NCI-H128 (cell line): ENCODE measurements around the gene ACADVL.
A peak's percentile ranks its signal among the peaks of the same experiment; 100 is the strongest.

ENCODE experiments used
- DNase-seq: peaks from one replicate; lab custom pipeline; 2025; ENCODE audit not compliant: unreplicated experiment; lab: John Stamatoyannopoulos, UW

The ACADVL gene

GRCh38 chr17:7250695-7251627, 31.2 kb downstream of the ACADVL start:
- no peak for DNase-seq

- peak; percentile 92 for DNase-seq
Observed at GRCh38 chr17:7251661-7252175, 32.0 kb downstream of the ACADVL start, which contains the start of gene CTDNEP1. Gene CTDNEP1 (minus strand): TSS chr17:7251734. CDS start chr17:7251296, 438 bp downstream.

- DNase-seq = peak; percentile 87
Observed at GRCh38 chr17:7252176-7253043, 32.7 kb downstream of the ACADVL start, which contains the start of gene ELP5. Gene ELP5 (plus strand): TSS chr17:7252215. CDS start chr17:7252551, 336 bp downstream.

- DNase-seq = no peak
Observed at GRCh38 chr17:7253082-7253481, 33.3 kb downstream of the ACADVL start.

GRCh38 chr17:7254511-7254910, 34.8 kb downstream of the ACADVL start:
- no peak for DNase-seq

GRCh38 chr17:7256766-7257456, 37.2 kb downstream of the ACADVL start:
- no peak for DNase-seq

GRCh38 chr17:7258731-7259554, 39.2 kb downstream of the ACADVL start:
- no peak for DNase-seq

- DNase-seq = no peak
Observed at GRCh38 chr17:7259555-7259889, 39.8 kb downstream of the ACADVL start.

GRCh38 chr17:7260151-7260550, 40.4 kb downstream of the ACADVL start:
- DNase-seq = no peak

GRCh38 chr17:7260651-7261378, 41.1 kb downstream of the ACADVL start:
- DNase-seq = no peak

GRCh38 chr17:7261379-7262191, 41.8 kb downstream of the ACADVL start:
- no peak for DNase-seq

GRCh38 chr17:7262192-7262934, 42.6 kb downstream of the ACADVL start, which contains the start of gene CLDN7:
Gene CLDN7 (minus strand): TSS chr17:7262478. CDS start chr17:7262043, 435 bp downstream.
- DNase-seq = peak; percentile 56

- no peak for DNase-seq
Observed at GRCh38 chr17:7262935-7263800, 43.4 kb downstream of the ACADVL start.

- DNase-seq = no peak
Observed at GRCh38 chr17:7263801-7264078, 44.0 kb downstream of the ACADVL start.

- DNase-seq = no peak
Observed at GRCh38 chr17:7266784-7267183, 47.0 kb downstream of the ACADVL start.
